ENCODE measurements around the gene EVX1.

DNA sequence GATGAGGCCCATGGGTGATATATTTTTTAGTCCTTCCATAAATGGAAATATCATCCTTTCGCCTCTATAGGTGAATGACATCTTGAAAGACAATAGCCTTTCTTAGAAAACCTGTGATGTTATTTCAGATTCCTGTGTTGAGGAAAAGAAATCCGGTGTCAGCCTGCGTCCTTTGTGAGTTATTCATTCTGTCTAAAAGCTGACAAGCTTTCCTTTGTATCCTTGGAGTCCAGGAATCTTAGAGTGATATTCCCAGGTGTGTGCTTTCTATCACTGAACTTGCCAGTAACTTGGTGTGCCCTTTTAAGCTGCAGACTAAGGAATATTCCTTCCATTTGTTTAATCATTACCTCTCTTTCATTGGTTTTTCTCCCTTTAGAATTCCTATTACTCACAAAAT is 41.0 kb downstream of the EVX1 start:
- TF ChIP-seq, protein P1, sequence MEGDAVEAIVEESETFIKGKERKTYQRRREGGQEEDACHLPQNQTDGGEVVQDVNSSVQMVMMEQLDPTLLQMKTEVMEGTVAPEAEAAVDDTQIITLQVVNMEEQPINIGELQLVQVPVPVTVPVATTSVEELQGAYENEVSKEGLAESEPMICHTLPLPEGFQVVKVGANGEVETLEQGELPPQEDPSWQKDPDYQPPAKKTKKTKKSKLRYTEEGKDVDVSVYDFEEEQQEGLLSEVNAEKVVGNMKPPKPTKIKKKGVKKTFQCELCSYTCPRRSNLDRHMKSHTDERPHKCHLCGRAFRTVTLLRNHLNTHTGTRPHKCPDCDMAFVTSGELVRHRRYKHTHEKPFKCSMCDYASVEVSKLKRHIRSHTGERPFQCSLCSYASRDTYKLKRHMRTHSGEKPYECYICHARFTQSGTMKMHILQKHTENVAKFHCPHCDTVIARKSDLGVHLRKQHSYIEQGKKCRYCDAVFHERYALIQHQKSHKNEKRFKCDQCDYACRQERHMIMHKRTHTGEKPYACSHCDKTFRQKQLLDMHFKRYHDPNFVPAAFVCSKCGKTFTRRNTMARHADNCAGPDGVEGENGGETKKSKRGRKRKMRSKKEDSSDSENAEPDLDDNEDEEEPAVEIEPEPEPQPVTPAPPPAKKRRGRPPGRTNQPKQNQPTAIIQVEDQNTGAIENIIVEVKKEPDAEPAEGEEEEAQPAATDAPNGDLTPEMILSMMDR (optimal IDR thresholded peaks at IDR 0.05 in 1 of 3, IDR thresholded peaks at IDR 0.05 in 1 of 3, conservative IDR thresholded peaks at IDR 0.05 in 1 of 3; ENCODE audit: extremely low read depth in 1 of 3, insufficient read depth in 2 of 3, low read length in 3 of 3) = no peak
- TF ChIP-seq EZH2 (IDR thresholded peaks at IDR 0.05; ENCODE audit: low read length) = no peak

Data from keratinocyte (primary cell).